ENCODE measurements around the gene ADAM12. TPM values are rescaled to one million over a fixed set of nuclear protein-coding genes. Genes with fewer than 3 reads are reported as not detected.

Gene ADAM12
- total RNA-seq, 2 donors from 2014 or later, result under 0.01 to 0.52 TPM

- Histone ChIP-seq H3K9me3 (no peaks in the 10 kb centered on the region), H3K27me3 (no peaks in the 10 kb centered on the region), H3K4me3 (no peak overlapping the region), H3K4me1 (peaks cover 12% of the 10 kb centered on the region), H3K27ac (peak overlapping the region in 3 of 4 donors; percentile 24 to 75 (median 69)), H3K36me3 (replicated peaks in 1 of 2; ENCODE audit: insufficient read depth in 1 of 2, low read depth in 2 of 2) (no peaks in the 10 kb centered on the region)
- DNase-seq, result peak; percentile 80 to 95 (median 82)
- peak; percentile 98 for ATAC-seq
- 4 to 7% methylated on average over 6 to 12 of the region's 12 CpGs for WGBS, 2 donors
- intact Hi-C loops (cut with DNase I), result no loop called here
- peak in 2 of 3 donors; percentile 42 to 63 for TF ChIP-seq POLR2A (IDR thresholded peaks at IDR 0.05)
- no peak for TF ChIP-seq CTCF (IDR thresholded peaks at IDR 0.05)
Measured at GRCh38 chr10:126041804-126042231, 346.5 kb downstream of the ADAM12 start.

GRCh38 chr10:126041117-126041516 is 347.2 kb downstream of the ADAM12 start:
- no peaks in the 10 kb centered on the region for H3K9me3 ChIP-seq
- no peaks in the 10 kb centered on the region for H3K36me3 ChIP-seq (replicated peaks in 1 of 2; ENCODE audit: insufficient read depth in 1 of 2, low read depth in 2 of 2)
- ATAC-seq (no peak), DNase-seq (no peak)
- H3K27ac ChIP-seq, result peak overlapping the region in 2 of 4 donors; percentile 69 to 75
- 92 to 98% methylated on average over 4 of the region's 4 CpGs for WGBS, 2 donors
- no peak overlapping the region for H3K4me3 ChIP-seq
- intact Hi-C loops (cut with DNase I), result no loop called here
- H3K27me3 ChIP-seq, result no peaks in the 10 kb centered on the region
- TF ChIP-seq CTCF (IDR thresholded peaks at IDR 0.05) (no peak), POLR2A (IDR thresholded peaks at IDR 0.05) (no peak)
- peaks cover 12% of the 10 kb centered on the region for H3K4me1 ChIP-seq

- Histone ChIP-seq H3K9me3 (no peaks in the 10 kb centered on the region), H3K27me3 (no peaks in the 10 kb centered on the region), H3K4me1 (peaks cover 12% of the 10 kb centered on the region), H3K4me3 (no peak overlapping the region), H3K36me3 (replicated peaks in 1 of 2; ENCODE audit: insufficient read depth in 1 of 2, low read depth in 2 of 2) (no peaks in the 10 kb centered on the region), H3K27ac (no peak overlapping the region)
- intact Hi-C loops (cut with DNase I), result no loop called here
- ATAC-seq, result no peak
- DNase-seq, result no peak
- WGBS, 2 donors, result 62 to 73% methylated on average over 6 to 10 of the region's 10 CpGs
- TF ChIP-seq POLR2A (IDR thresholded peaks at IDR 0.05), result no peak
- no peak for TF ChIP-seq CTCF (IDR thresholded peaks at IDR 0.05)
Measured at GRCh38 chr10:126037946-126038345, 350.3 kb downstream of the ADAM12 start.

- DNase-seq (no peak), ATAC-seq (no peak)
- H3K4me1 ChIP-seq, result peaks cover 1% of the 10 kb centered on the region
- intact Hi-C loops (cut with DNase I), result no loop called here
- TF ChIP-seq POLR2A (IDR thresholded peaks at IDR 0.05) (no peak), CTCF (IDR thresholded peaks at IDR 0.05) (no peak)
- no peak overlapping the region for H3K27ac ChIP-seq
- no peaks in the 10 kb centered on the region for H3K9me3 ChIP-seq
- no peaks in the 10 kb centered on the region for H3K36me3 ChIP-seq (replicated peaks in 1 of 2; ENCODE audit: insufficient read depth in 1 of 2, low read depth in 2 of 2)
- 60 to 76% methylated on average over 5 of the region's 5 CpGs for WGBS, 2 donors
- H3K4me3 ChIP-seq, result no peak overlapping the region
- H3K27me3 ChIP-seq, result no peaks in the 10 kb centered on the region
Measured at GRCh38 chr10:126036515-126036914, 351.8 kb downstream of the ADAM12 start.

GRCh38 chr10:126034586-126034985 is 353.7 kb downstream of the ADAM12 start:
- Histone ChIP-seq H3K27ac (no peak overlapping the region), H3K27me3 (no peaks in the 10 kb centered on the region), H3K4me1 (no peaks in the 10 kb centered on the region), H3K9me3 (no peaks in the 10 kb centered on the region), H3K4me3 (no peak overlapping the region), H3K36me3 (replicated peaks in 1 of 2; ENCODE audit: insufficient read depth in 1 of 2, low read depth in 2 of 2) (no peaks in the 10 kb centered on the region)
- WGBS, 2 donors, result 87 to 91% methylated on average over 2 of the region's 2 CpGs
- ATAC-seq (no peak), DNase-seq (no peak)
- intact Hi-C loops (cut with DNase I), result no loop called here
- TF ChIP-seq CTCF (IDR thresholded peaks at IDR 0.05) (no peak), POLR2A (IDR thresholded peaks at IDR 0.05) (no peak)
